ENCODE results near the gene RAB10. TPM values are rescaled to one million over a fixed set of nuclear protein-coding genes. Genes with fewer than 3 reads are reported as not detected.

Gene RAB10
- total RNA-seq, 4 donors from 2014 or later, result 91.9 to 117 (median 103) TPM

DNA sequence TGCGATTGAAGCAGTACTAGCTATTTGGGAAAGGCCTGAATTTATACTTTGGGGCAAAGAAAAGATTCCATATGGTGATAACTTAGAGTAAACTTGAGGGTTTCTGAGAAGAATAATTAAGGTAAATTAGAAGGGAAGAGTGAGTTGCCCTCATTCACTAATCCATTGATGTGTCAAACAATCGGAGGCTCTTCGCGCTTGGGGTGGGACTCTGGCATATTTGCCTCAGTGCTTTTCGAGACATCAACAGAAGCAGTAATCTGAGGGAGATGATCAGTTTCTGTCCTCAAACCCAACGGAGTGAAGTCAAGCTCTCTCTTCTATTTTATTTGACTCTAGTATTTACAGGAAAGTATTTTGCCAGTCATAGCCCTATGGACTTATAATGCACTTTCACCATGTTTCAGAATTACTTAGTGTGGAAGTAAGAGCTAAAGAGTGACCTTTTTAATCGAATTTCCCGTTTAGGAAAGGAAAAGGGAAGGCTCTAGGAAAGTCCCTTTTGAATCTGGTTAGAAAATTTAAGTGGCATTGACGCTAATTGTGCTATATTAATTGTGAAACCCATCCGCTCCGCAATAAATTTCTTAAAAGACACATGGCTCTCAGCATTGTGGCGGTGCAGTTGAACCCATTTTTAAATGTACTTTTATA lies 1.3 kb downstream of the RAB10 start:
- no peak for ATAC-seq
- Histone ChIP-seq H3K27ac (peak overlapping the region in 3 of 4 donors; percentile 98 to 99 (median 98)), H3K4me3 (peak overlapping the region; percentile 82 to 97), H3K9me3 (no peaks in the 10 kb centered on the region), H3K4me1 (peaks cover 2 to 52% (median 21%) of the 10 kb centered on the region in 3 donors), H3K27me3 (no peaks in the 10 kb centered on the region), H3K36me3 (peaks cover 0 to 8% of the 10 kb centered on the region in 2 donors)
- TF ChIP-seq POLR2AphosphoS5 (IDR thresholded peaks at IDR 0.05) (no peak), EP300 (IDR thresholded peaks at IDR 0.05) (no peak), POLR2A (IDR thresholded peaks at IDR 0.05) (no peak)
- TF ChIP-seq, protein P1, sequence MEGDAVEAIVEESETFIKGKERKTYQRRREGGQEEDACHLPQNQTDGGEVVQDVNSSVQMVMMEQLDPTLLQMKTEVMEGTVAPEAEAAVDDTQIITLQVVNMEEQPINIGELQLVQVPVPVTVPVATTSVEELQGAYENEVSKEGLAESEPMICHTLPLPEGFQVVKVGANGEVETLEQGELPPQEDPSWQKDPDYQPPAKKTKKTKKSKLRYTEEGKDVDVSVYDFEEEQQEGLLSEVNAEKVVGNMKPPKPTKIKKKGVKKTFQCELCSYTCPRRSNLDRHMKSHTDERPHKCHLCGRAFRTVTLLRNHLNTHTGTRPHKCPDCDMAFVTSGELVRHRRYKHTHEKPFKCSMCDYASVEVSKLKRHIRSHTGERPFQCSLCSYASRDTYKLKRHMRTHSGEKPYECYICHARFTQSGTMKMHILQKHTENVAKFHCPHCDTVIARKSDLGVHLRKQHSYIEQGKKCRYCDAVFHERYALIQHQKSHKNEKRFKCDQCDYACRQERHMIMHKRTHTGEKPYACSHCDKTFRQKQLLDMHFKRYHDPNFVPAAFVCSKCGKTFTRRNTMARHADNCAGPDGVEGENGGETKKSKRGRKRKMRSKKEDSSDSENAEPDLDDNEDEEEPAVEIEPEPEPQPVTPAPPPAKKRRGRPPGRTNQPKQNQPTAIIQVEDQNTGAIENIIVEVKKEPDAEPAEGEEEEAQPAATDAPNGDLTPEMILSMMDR (IDR thresholded peaks at IDR 0.05), result no peak
- WGBS, 2 donors (ENCODE audit: low coverage in 1 of 2), result 2 to 4% methylated on average over 11 to 12 of the region's 12 CpGs

DNA sequence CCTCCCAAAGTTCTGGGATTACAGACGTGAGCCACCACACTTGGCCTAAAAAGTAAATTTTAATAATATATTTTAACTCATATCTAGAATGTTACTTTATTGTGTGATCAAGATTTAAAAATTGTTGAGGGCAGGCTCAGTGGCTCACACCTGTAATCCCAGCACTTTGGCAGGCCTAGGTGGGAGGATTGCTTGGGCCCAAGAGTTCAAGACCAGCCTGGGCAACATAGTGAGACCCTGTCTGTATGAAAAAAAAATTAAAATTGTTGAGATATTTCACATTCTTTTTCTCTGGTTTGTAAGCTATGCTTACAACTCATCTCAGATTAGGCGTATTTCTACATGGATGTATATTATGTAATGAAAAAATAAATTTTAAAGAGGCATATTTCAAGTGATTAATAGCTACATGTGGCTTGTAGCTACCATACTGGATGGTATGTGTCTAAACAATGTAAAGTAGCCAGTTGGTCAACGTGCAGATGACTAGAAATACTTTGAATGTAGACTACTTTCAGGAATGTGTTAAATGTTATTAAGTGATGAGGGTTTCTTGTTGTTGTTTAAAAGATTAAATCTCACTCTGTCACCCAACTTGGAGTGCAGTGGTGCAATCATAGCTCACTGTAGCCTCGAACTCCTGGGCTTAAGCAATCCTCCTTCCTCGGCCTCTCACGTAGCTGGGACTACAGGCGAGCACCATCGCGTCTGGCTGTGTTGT lies 5.9 kb downstream of the RAB10 start:
- Histone ChIP-seq H3K27ac (no peak overlapping the region), H3K9me3 (no peaks in the 10 kb centered on the region), H3K36me3 (peaks cover 0 to 11% of the 10 kb centered on the region in 2 donors), H3K27me3 (no peaks in the 10 kb centered on the region), H3K4me3 (no peak overlapping the region), H3K4me1 (peaks cover 2 to 88% (median 34%) of the 10 kb centered on the region in 3 donors)
- no peak for ATAC-seq
- 76 to 79% methylated on average over 9 of the region's 9 CpGs for WGBS, 2 donors (ENCODE audit: low coverage in 1 of 2)
- TF ChIP-seq POLR2AphosphoS5 (IDR thresholded peaks at IDR 0.05), result no peak
- TF ChIP-seq POLR2A (IDR thresholded peaks at IDR 0.05), result no peak
- no peak for TF ChIP-seq EP300 (IDR thresholded peaks at IDR 0.05)
- TF ChIP-seq, protein P1 (IDR thresholded peaks at IDR 0.05), result no peak

DNA sequence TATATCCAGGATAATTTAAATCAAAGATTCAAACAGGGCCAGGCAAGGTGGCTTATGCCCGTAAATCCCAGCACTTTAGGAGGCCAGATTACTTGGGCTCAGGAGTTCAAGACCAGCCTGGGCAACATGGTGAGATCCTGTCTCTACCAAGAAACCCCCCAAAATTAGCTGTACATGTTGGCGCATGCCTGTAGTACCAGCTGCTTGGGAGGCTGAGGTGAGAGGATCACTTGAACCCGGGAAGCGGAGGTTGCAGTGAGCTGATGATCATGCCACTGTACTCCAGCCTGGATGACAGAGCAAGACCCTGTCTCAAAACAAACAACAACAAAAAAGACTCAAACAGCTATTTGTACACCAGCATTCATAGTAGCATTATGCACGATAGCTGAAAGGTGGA lies 9.2 kb downstream of the RAB10 start:
- no peaks in the 10 kb centered on the region for H3K9me3 ChIP-seq
- H3K36me3 ChIP-seq, result peaks cover 0 to 11% of the 10 kb centered on the region in 2 donors
- TF ChIP-seq POLR2AphosphoS5 (IDR thresholded peaks at IDR 0.05), result no peak
- H3K27me3 ChIP-seq, result no peaks in the 10 kb centered on the region
- no peak overlapping the region for H3K4me3 ChIP-seq
- H3K27ac ChIP-seq, result no peak overlapping the region
- WGBS, 2 donors (ENCODE audit: low coverage in 1 of 2), result 61 to 83% methylated on average over 2 of the region's 5 CpGs
- ATAC-seq, result no peak
- H3K4me1 ChIP-seq, result peaks cover 0 to 64% (median 18%) of the 10 kb centered on the region in 3 donors

DNA sequence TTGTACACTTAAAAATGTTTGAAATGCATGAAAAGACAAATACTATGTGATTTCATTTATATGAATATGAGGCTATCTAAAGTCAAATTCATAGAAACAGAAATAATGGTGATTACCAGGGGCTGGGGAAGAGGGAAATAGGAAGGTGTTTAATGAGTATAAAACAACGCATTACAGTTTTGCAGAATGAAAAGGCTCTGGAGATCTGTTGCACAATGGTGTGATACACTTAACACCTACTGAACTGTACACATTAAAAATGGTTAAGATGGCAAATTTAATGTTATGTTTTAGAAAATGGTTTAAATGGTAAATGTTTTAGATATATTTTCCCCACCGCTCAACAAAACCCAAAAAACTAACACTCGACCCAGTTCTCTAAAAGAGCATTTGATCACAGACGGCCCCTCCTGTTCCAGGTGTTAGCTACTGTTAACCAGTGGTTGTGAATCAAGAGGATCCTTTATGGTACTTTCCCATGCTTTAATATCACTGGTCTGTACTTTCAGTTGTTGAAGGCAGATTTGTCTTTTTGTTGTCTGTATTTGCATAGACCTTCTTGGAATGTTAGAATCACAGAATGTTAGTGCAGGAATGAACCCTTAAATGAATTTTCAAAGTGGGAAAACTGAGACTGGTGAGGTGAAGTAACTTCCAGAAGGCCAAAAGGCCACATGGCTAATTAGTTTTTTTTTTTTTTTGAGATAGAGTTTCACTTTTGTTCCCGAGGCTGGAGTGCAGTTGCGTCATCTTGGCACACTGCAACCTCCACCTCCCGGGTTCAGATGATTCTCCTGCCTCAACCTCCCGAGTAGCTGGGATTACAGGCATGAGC lies 10.2 kb downstream of the RAB10 start:
- Histone ChIP-seq H3K27me3 (no peaks in the 10 kb centered on the region), H3K9me3 (no peaks in the 10 kb centered on the region), H3K27ac (peak overlapping the region in 1 of 4 donors; percentile 33), H3K4me1 (peaks cover 0 to 66% (median 18%) of the 10 kb centered on the region in 3 donors), H3K4me3 (no peak overlapping the region), H3K36me3 (peaks cover 0 to 11% of the 10 kb centered on the region in 2 donors)
- no peak for ATAC-seq
- no peak for TF ChIP-seq POLR2AphosphoS5 (IDR thresholded peaks at IDR 0.05)
- TF ChIP-seq POLR2A (IDR thresholded peaks at IDR 0.05), result no peak
- TF ChIP-seq EP300 (IDR thresholded peaks at IDR 0.05), result no peak
- TF ChIP-seq, protein P1 (IDR thresholded peaks at IDR 0.05), result no peak
- WGBS, 2 donors (ENCODE audit: low coverage in 1 of 2), result 42 to 49% methylated on average over 8 of the region's 8 CpGs

DNA sequence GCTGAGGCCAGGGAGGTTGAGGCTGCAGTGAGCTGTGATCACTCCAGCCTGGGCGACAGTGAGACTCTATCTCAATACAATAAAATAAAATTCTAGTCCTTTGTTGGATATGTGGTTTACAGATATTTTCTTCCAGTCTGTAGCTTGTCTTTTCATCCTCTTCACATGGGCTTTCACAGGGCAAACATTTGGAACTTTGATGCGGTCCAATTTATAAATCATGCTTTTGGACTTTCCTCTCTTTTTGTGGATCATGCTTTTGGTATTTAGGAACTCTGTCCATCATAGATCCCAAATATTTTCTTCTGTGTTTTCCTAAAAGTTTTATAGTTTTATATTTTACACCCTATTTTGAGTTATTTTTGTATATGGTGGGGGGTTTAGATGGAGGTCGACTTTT lies 14.9 kb downstream of the RAB10 start:
- Histone ChIP-seq H3K4me1 (peaks cover 0 to 48% (median 10%) of the 10 kb centered on the region in 3 donors), H3K9me3 (no peaks in the 10 kb centered on the region), H3K27me3 (no peaks in the 10 kb centered on the region), H3K4me3 (no peak overlapping the region), H3K27ac (no peak overlapping the region), H3K36me3 (no peaks in the 10 kb centered on the region)
- TF ChIP-seq POLR2AphosphoS5 (IDR thresholded peaks at IDR 0.05) (no peak), EP300 (IDR thresholded peaks at IDR 0.05) (no peak), POLR2A (IDR thresholded peaks at IDR 0.05) (no peak)
- TF ChIP-seq, protein P1 (IDR thresholded peaks at IDR 0.05), result no peak
- ATAC-seq, result no peak
- 67 to 74% methylated on average over 2 to 3 of the region's 3 CpGs for WGBS, 2 donors (ENCODE audit: low coverage in 1 of 2)
